Osteocyte (in vitro differentiated cells): ENCODE data around the gene FAM240B. TPM values are rescaled to one million over a fixed set of nuclear protein-coding genes. Genes with fewer than 3 reads are reported as not detected.

Experiments
- DNase-seq: peaks from one replicate; pipeline ENCODE4 v3.0.0; 2021; ENCODE audit warnings: mixed read lengths; ENCODE audit not compliant: unreplicated experiment; ENCODE audit errors: extremely low spot score
- H3K27ac Mint-ChIP-seq: one replicate; pipeline ENCODE4 v1.8.0; 2021; ENCODE audit warnings: mild to moderate bottlenecking, mixed read lengths; ENCODE audit not compliant: unreplicated experiment
- H3K27me3 Mint-ChIP-seq: one replicate; pipeline ENCODE4 v1.8.0; 2021; ENCODE audit warnings: mixed read lengths; ENCODE audit not compliant: unreplicated experiment
- H3K36me3 Mint-ChIP-seq: one replicate; pipeline ENCODE4 v1.8.0; 2021; ENCODE audit warnings: mixed read lengths; ENCODE audit not compliant: unreplicated experiment
- H3K4me1 Mint-ChIP-seq: one replicate; pipeline ENCODE4 v1.8.0; 2021; ENCODE audit warnings: mixed read lengths; ENCODE audit not compliant: unreplicated experiment
- H3K4me3 Mint-ChIP-seq: one replicate; pipeline ENCODE4 v1.8.0; 2021; ENCODE audit warnings: mild to moderate bottlenecking, moderate library complexity, mixed read lengths; ENCODE audit not compliant: unreplicated experiment
- H3K9me3 Mint-ChIP-seq: one replicate; pipeline ENCODE4 v1.8.0; 2021; ENCODE audit warnings: mixed read lengths; ENCODE audit not compliant: unreplicated experiment
- CTCF ChIP-seq: fragments of 200-600 bp; sonication (generic); IDR thresholded peaks from 2 replicates; pipeline ENCODE4 v1.5.0; 2021; ENCODE audit warnings: antibody characterized with exemption, mild to moderate bottlenecking, moderate library complexity
- long read RNA-seq: library from polyadenylated mRNA; unstranded; transcript quantifications from one replicate; pipeline ENCODE4 v2.0.0, GENCODE V29; 2021
- total RNA-seq: library from RNA; stranded (reverse); gene quantifications from 2 replicates; pipeline ENCODE4 v1.2.1, GENCODE V29; 2021

FAM240B gene
- total RNA-seq: not detected in 2 replicates
- long read RNA-seq: 0 reads

GRCh38 chr9:38720083-38720745 lies at the start of gene FAM240B:
Gene FAM240B (minus strand): TSS chr9:38720133. CDS start chr9:38703999, 16,134 bp downstream.
- H3K4me3 Mint-ChIP-seq: no peak within 1 kb of the TSS

DNA sequence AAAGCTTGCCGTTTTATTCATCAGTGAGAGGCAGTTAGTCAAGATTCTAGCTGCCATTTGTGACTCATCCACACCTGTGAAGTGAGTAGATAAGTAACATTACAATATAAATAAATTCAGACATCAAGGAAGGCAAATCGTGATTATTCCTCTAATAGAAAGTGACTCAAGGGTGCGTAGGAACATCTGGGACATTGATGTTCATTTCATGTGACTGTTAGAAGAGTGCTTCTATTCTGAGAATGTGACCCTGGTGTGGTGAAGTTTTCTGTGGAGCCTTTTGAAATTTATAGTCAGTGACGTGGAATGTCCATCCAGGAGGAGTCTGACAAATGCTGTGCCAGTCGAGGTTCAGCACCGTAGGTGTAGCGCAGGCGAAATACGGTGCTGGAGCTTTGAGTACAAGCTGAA lies 48.4 kb upstream of the FAM240B start:
- H3K4me1 Mint-ChIP-seq: no peaks in the 10 kb centered on the region
- no peaks in the 10 kb centered on the region for H3K36me3 Mint-ChIP-seq
- H3K27me3 Mint-ChIP-seq: peaks cover 12% of the 10 kb centered on the region
- H3K4me3 Mint-ChIP-seq: no peak overlapping the region
- peaks cover 7% of the 10 kb centered on the region for H3K9me3 Mint-ChIP-seq
- no peak for TF ChIP-seq CTCF
- DNase-seq: no peak
- H3K27ac Mint-ChIP-seq: no peak overlapping the region

More at GRCh38 chr9:38720083-38720745, at the start of gene FAM240B:
- no peak for TF ChIP-seq CTCF
- H3K36me3 Mint-ChIP-seq: no peaks in the 10 kb centered on the region
- peaks cover 11% of the 10 kb centered on the region for H3K27me3 Mint-ChIP-seq
- DNase-seq: no peak
- H3K27ac Mint-ChIP-seq: no peak within 1 kb of the TSS
- no peaks in the 10 kb centered on the region for H3K4me1 Mint-ChIP-seq
- H3K9me3 Mint-ChIP-seq: no peaks in the 10 kb centered on the region

DNA sequence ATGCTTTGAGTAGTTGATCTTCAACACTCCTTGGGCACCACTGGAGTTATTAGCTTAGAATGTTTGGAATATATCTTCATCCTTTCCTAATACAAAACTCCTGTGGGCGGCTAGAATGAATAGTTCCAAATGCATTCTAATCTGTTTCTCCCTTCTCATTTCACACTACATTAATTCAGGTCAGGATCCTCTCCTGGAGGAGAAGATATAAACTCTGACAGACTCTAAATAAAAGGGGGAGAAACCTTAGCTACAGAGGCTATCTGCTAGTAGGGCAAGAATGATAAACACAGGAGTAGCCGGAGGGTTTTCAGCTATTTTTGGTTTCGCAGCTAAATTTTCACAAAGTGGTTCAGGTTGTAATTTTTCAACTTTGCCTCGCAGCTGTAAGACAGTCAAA lies 45.2 kb upstream of the FAM240B start:
- no peak for TF ChIP-seq CTCF
- H3K27me3 Mint-ChIP-seq: peaks cover 3% of the 10 kb centered on the region
- H3K36me3 Mint-ChIP-seq: no peaks in the 10 kb centered on the region
- DNase-seq: no peak
- H3K27ac Mint-ChIP-seq: no peak overlapping the region
- no peak overlapping the region for H3K4me3 Mint-ChIP-seq
- peaks cover 4% of the 10 kb centered on the region for H3K9me3 Mint-ChIP-seq
- H3K4me1 Mint-ChIP-seq: peaks cover 9% of the 10 kb centered on the region

GRCh38 chr9:38761999-38762398 lies 42.1 kb upstream of the FAM240B start:
- no peak overlapping the region for H3K27ac Mint-ChIP-seq
- no peaks in the 10 kb centered on the region for H3K36me3 Mint-ChIP-seq
- DNase-seq: no peak
- H3K27me3 Mint-ChIP-seq: no peaks in the 10 kb centered on the region
- H3K4me3 Mint-ChIP-seq: no peak overlapping the region
- H3K9me3 Mint-ChIP-seq: no peaks in the 10 kb centered on the region
- H3K4me1 Mint-ChIP-seq: peaks cover 9% of the 10 kb centered on the region
- TF ChIP-seq CTCF: no peak

- no peaks in the 10 kb centered on the region for H3K36me3 Mint-ChIP-seq
- no peak overlapping the region for H3K4me3 Mint-ChIP-seq
- no peak overlapping the region for H3K27ac Mint-ChIP-seq
- no peak for DNase-seq
- no peaks in the 10 kb centered on the region for H3K9me3 Mint-ChIP-seq
- H3K27me3 Mint-ChIP-seq: no peaks in the 10 kb centered on the region
- TF ChIP-seq CTCF: no peak
- peaks cover 9% of the 10 kb centered on the region for H3K4me1 Mint-ChIP-seq
Measured at GRCh38 chr9:38761339-38761738, 41.4 kb upstream of the FAM240B start.
